Osteoblast (primary cell): Measurements from ENCODE around the gene QPCT. TPM values are rescaled to one million over a fixed set of nuclear protein-coding genes. Genes with fewer than 3 reads are reported as not detected.

Experiments used
- DNase-seq: peaks from one replicate; pipeline ENCODE4 v3.0.0; 2011; ENCODE audit warnings: low spot score, mixed read lengths; ENCODE audit not compliant: insufficient read length; ENCODE audit errors: missing footprints
- H2AFZ ChIP-seq: 2 replicates; pipeline ENCODE4 v1.6.0; 2011; ENCODE audit warnings: mild to moderate bottlenecking, low read length
- H3K27ac ChIP-seq: 2 replicates; pipeline ENCODE4 v1.5.1; 2011; ENCODE audit warnings: mild to moderate bottlenecking, low read depth, low read length, moderate library complexity
- H3K27me3 ChIP-seq: 2 replicates; pipeline ENCODE4 v1.6.0; 2012; ENCODE audit warnings: mild to moderate bottlenecking, control low read depth, inconsistent platforms, low read length, moderate library complexity; ENCODE audit not compliant: insufficient read depth
- H3K36me3 ChIP-seq: 2 replicates; pipeline ENCODE4 v1.5.1; 2011; ENCODE audit warnings: mild to moderate bottlenecking, low read length, control low read depth, moderate library complexity; ENCODE audit not compliant: insufficient read depth
- H3K4me1 ChIP-seq: 2 replicates; pipeline ENCODE4 v1.5.1; 2011; ENCODE audit warnings: mild to moderate bottlenecking, low read length, control low read depth, moderate library complexity; ENCODE audit not compliant: insufficient read depth
- H3K4me2 ChIP-seq: 2 replicates; pipeline ENCODE4 v1.6.0; 2011; ENCODE audit warnings: mild to moderate bottlenecking, low read length; ENCODE audit not compliant: insufficient read depth
- H3K4me3 ChIP-seq: fragments of 200-600 bp; sonication (generic); 3 replicates; pipeline ENCODE4 v1.5.1; 2012; ENCODE audit warnings: mild to moderate bottlenecking, low read length, inconsistent platforms; ENCODE audit not compliant: insufficient read depth
- H3K79me2 ChIP-seq: 2 replicates; pipeline ENCODE4 v1.6.0; 2012; ENCODE audit warnings: mild to moderate bottlenecking, low read length, control low read depth, inconsistent platforms; ENCODE audit not compliant: insufficient read depth
- H3K9me3 ChIP-seq: 2 replicates; pipeline ENCODE4 v1.5.1; 2011; ENCODE audit warnings: low read depth, low read length, control low read depth
- H4K20me1 ChIP-seq: 2 replicates; pipeline ENCODE4 v1.6.0; 2012; ENCODE audit warnings: mild to moderate bottlenecking, low read length, control low read depth; ENCODE audit not compliant: insufficient read depth
- total RNA-seq: library from RNA; depleted of rRNA; stranded (reverse); fragments of >200 nt; gene quantifications from 2 replicates; pipeline ENCODE4 v1.2.3, GENCODE V29; 2012
- TF ChIP-seq, protein P1 (sequence below): IDR thresholded peaks from 2 replicates; pipeline ENCODE4 v1.5.1; 2011; ENCODE audit warnings: mild to moderate bottlenecking, low read depth, low read length, moderate library complexity; ENCODE audit errors: extremely low read depth

QPCT gene
- total RNA-seq, 1 donor, result 25.7 TPM

DNA sequence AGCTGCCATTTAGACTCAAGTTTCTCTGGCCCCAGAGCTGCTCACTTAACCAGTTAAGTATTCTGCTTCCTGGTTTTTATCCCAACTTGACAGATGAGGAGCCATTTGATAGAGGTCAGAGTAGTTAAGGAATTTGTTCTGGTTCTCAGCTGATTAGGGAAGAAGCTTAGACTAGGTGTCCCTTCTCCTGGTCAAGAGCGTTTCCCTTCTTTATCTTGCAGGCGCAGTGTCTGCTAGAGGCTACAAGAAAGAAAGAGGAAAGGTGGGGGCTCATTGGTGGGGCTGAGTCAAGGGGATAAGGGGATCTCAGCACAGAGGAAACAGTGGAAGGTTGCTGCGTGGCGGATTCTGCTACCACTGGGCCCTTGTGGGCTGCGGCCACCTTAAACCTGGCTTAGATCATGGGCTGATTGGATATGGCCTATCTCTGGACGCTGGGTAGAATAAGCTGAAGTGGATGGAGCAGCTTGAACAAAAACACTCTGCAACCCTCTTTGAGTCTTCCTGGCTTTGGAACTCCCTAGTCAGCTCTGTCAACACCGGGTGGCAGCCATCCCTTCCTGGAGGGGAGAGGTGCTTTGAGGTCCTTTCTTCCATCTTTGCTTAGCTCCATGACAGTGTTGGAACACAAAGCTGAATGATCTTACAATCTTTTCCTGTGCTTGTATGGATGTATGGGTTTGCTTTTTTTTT, 70.8 kb downstream of the QPCT start:
- H2AFZ ChIP-seq, result peak overlapping the region; percentile 44
- H3K79me2 ChIP-seq, result no peaks in the 10 kb centered on the region
- H3K36me3 ChIP-seq, result no peaks in the 10 kb centered on the region
- TF ChIP-seq, protein P1, sequence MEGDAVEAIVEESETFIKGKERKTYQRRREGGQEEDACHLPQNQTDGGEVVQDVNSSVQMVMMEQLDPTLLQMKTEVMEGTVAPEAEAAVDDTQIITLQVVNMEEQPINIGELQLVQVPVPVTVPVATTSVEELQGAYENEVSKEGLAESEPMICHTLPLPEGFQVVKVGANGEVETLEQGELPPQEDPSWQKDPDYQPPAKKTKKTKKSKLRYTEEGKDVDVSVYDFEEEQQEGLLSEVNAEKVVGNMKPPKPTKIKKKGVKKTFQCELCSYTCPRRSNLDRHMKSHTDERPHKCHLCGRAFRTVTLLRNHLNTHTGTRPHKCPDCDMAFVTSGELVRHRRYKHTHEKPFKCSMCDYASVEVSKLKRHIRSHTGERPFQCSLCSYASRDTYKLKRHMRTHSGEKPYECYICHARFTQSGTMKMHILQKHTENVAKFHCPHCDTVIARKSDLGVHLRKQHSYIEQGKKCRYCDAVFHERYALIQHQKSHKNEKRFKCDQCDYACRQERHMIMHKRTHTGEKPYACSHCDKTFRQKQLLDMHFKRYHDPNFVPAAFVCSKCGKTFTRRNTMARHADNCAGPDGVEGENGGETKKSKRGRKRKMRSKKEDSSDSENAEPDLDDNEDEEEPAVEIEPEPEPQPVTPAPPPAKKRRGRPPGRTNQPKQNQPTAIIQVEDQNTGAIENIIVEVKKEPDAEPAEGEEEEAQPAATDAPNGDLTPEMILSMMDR, result peak; percentile 43
- H3K27ac ChIP-seq, result peak overlapping the region; percentile 32
- H3K9me3 ChIP-seq, result no peaks in the 10 kb centered on the region
- no peak overlapping the region for H3K4me2 ChIP-seq
- H3K4me3 ChIP-seq, result no peak overlapping the region
- no peaks in the 10 kb centered on the region for H4K20me1 ChIP-seq
- no peaks in the 10 kb centered on the region for H3K27me3 ChIP-seq
- peak; percentile 15 for DNase-seq
- peaks cover 24% of the 10 kb centered on the region for H3K4me1 ChIP-seq

DNA sequence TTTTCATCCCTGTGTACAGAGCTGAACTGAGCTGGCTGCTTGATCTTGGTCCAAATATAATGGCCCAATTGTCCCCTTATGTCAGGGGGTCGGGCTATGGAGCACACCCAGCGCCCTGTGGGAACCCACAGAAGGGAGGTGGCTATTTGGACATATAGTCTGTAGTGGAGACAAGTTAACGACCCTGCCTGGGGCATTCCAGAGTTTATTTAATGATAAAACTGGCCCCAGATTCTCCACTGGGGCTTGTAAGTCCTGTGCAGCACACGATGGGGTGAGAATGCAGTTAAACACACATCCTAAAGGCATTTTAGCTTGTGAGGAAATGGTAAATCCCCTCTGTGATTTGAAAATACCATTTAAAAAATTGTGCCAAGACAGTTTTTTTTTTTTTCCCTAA, 72.9 kb downstream of the QPCT start:
- DNase-seq, result peak; percentile 78
- Histone ChIP-seq H3K4me3 (no peak overlapping the region), H3K36me3 (no peaks in the 10 kb centered on the region), H3K4me1 (peaks cover 24% of the 10 kb centered on the region), H3K9me3 (no peaks in the 10 kb centered on the region), H2AFZ (no peak overlapping the region), H3K27ac (peak overlapping the region; percentile 75), H3K27me3 (no peaks in the 10 kb centered on the region), H3K4me2 (peak overlapping the region; percentile 33), H3K79me2 (no peaks in the 10 kb centered on the region), H4K20me1 (no peaks in the 10 kb centered on the region)
- TF ChIP-seq, protein P1, result peak; percentile 11

GRCh38 chr2:37418956-37419355, 74.5 kb downstream of the QPCT start:
- H4K20me1 ChIP-seq, result no peaks in the 10 kb centered on the region
- no peak for DNase-seq

DNA sequence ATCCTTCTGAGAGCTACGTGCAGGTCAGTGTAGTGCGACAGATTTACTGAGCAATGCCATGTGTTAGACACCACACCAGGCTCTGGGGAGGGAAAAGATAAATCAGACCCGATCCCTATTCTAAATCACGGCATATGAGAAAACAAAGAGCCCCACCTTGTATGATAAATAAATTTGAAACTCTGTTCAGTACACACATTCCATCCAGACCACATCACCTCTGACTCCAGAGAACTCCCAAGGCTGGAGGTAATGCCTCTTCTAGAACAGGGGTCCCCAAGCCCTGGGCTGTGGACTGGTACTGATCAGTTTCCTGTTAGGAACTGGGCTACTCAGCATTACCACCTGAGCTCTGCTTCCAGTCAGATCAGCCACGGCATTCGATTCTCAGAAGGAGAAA, 77.3 kb downstream of the QPCT start:
- Histone ChIP-seq H3K9me3 (no peaks in the 10 kb centered on the region), H4K20me1 (no peaks in the 10 kb centered on the region), H3K27me3 (no peaks in the 10 kb centered on the region), H3K4me3 (no peak overlapping the region), H3K79me2 (no peaks in the 10 kb centered on the region), H3K36me3 (no peaks in the 10 kb centered on the region), H3K4me1 (peaks cover 14% of the 10 kb centered on the region), H3K27ac (no peak overlapping the region), H3K4me2 (no peak overlapping the region), H2AFZ (no peak overlapping the region)
- no peak for DNase-seq
- TF ChIP-seq, protein P1, result no peak

More at GRCh38 chr2:37418956-37419355, 74.5 kb downstream of the QPCT start:
- Histone ChIP-seq H3K4me1 (peaks cover 24% of the 10 kb centered on the region), H3K9me3 (no peaks in the 10 kb centered on the region), H3K27me3 (no peaks in the 10 kb centered on the region), H3K27ac (no peak overlapping the region), H3K4me2 (no peak overlapping the region), H2AFZ (no peak overlapping the region), H3K4me3 (no peak overlapping the region), H3K79me2 (no peaks in the 10 kb centered on the region), H3K36me3 (no peaks in the 10 kb centered on the region)
- TF ChIP-seq, protein P1, result no peak
